Astrocyte of the hippocampus (primary cell): ENCODE data around the gene CCIN.

Experiments used
- DNase-seq: peaks from one replicate; pipeline ENCODE4 v3.0.0; 2011; ENCODE audit warnings: low read depth, low spot score

The CCIN gene

GRCh38 chr9:36189976-36190375 lies 20.8 kb downstream of the CCIN start:
- peak; percentile 26 for DNase-seq

DNA sequence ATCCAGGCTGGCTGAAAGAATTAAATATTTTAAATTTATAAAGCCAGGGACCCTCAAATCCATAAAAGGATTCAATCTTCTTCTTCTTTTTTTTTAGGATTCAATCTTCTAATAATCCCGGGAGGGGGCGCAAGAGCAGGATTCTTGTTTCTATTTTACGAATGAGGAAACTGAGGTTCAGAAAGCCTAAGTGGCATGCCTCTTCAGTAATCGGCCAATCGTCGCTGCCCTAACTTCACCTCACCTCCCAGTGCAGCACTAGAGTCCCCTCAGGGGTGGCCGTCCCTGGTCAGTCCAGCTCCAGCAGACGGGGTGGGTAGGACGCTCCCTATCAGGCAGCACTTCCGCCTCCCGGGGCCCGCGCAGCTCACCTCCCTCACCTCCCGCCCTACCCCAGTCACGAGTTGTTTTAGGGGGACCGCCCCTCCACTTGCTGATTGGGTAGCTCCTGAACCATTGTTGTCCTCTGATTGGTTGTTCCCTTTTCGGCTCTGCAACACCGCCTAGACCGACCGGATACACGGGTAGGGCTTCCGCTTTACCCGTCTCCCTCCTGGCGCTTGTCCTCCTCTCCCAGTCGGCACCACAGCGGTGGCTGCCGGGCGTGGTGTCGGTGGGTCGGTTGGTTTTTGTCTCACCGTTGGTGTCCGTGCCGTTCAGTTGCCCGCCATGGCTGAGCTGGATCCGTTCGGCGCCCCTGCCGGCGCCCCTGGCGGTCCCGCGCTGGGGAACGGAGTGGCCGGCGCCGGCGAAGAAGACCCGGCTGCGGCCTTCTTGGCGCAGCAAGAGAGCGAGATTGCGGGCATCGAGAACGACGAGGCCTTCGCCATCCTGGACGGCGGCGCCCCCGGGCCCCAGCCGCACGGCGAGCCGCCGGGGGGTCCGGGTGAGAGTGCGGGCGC lies 21.5 kb downstream of the CCIN start, which contains the start of gene CLTA:
Gene CLTA, plus strand, starts transcription at position 534 of the 902 bp plus-strand sequence. Its CDS starts 136 bp downstream, at position 670.
- DNase-seq, result peak; percentile 99

DNA sequence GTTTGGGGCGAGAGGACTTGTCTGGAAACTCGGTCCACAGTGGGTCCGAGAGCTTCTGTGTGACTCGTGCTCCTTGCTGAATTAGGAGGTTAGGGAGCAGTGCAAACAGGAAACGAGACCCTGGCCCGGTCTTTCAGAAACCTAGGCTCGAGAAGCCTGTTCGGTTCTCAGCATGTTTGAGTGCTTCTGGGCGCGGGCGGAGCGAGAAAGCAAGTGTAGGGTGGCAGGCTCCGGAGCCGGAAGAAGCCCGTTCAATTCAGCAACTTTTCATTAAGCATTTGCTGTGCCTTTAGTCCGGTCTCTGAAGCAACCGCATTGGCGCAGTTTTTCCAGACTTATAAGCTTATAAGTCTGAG lies 22.1 kb downstream of the CCIN start:
- DNase-seq, result peak; percentile 51

DNA sequence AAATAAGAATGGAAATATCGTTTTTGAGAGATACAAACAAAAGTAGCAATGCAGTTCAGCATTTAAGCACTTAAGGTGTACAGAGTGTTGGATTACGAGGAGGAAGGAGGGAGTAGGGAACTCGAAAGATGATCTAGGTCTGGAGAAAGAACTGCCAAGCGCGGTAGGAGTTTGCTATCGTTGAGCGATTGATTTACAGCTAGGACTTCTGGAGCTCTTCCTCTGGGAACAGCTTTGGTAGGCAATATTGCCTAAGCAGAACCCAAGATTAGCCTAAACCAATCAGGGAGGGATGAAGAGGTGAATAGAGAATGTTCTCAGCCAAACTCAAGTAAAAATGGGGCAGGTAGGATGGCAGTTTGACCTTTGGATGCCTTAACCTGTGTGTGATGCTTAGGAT lies 22.5 kb downstream of the CCIN start:
- DNase-seq, result no peak

- peak; percentile 28 for DNase-seq
These were observed 23.0 kb downstream of the CCIN start for GRCh38 chr9:36192196-36192595.

DNA sequence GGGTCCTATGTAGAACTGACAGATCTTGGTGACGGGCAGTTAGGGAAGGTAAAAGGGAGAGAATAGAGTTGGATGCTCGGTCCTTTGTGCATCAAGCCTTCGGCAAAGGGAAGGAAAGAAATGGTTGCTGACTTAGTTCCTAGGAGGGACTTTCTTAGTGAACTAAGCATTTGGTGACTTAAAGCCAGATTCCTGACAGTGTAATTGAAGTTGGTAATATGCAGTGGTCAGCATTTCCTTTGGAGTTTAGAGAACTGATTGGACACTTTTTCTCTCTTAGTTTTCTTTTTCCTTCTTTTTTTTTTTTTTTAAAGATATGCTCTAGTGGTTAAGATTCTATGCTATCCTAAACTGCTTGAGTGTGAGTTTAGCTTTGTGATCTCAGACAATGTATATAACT lies 23.8 kb downstream of the CCIN start:
- DNase-seq, result no peak

DNA sequence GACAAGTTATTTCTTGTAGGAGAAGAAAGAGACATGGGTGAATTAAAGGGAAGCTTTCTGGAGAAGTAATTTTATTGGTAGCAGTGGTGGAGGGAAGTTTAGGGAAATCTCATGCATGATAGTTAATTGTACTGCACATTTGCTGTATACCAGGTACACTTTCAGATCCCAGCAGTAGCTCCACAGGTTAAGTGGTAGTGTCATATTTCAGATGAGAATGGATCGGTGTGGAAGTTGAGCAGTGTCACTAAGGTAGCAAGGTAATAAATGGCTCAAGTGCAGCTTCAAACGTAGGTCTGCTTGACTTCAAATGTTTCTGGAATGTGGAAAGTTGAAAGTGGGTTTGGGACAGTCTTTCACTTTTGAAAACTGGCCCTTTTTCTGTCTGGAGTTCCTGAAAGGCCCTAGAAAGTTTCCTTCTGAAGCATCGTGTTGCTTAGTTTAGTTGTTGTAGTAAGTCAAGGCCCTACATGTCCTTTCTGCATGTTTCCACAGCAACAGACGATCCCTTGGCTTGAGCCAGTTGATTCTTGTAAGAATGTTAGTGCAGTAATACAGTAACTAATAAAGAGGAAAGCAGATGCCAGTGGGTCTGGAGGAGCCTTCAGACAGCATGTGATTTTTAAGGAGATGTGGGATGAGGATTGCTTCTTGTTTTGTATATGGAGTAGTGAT lies 25.3 kb downstream of the CCIN start:
- peak; percentile 31 for DNase-seq

DNA sequence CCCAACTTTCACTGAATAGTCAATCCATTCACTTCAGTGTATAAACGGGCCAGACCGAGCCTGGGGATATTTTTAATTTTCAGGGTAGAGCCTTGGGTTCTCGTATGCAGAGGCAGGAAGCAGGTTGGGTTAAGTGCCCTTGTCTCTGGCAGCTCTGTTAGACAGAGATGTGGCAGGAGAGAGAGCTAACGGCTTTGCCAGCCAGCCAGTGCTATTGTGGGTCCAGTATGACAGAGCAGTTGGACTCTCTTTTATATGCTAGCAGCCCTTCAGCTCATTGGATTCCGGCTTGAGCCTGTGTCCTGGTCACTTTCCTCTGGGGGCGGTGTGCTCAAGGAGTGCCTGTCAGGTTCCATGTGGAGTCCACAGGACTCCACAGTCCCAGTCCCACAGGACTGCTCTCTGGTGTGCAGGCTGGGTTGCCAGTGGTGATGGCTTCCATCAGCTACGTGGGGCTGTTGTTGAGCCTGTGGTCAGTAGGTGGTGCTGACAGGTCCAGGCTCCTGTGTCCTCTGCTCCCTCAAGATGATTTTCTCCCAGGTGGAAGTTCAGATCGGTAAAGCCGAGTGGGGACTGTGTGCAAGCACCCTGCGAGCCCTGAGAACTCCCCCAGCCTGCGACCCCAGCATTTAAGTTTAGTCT lies 35.8 kb downstream of the CCIN start:
- peak; percentile 35 for DNase-seq

DNA sequence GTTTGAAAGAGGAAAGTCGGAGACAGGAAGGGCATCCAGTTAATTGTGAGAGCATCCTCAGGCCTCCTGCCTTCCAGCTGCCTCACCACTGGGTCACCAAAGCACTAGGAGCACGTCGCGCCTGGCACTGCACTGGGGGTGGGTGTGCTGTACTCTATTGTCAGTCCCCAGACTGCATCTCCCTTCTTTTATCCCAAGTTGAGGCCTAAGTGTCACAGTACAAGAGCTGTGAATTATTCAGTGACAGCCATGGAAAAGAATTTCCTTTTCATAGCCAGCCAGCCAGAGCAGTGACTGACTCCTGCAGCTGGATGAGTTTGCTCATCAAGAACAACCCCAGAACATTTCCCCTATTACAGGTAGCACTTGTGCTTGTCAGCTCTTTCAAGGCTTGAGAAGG lies 37.8 kb downstream of the CCIN start:
- DNase-seq, result peak; percentile 56

DNA sequence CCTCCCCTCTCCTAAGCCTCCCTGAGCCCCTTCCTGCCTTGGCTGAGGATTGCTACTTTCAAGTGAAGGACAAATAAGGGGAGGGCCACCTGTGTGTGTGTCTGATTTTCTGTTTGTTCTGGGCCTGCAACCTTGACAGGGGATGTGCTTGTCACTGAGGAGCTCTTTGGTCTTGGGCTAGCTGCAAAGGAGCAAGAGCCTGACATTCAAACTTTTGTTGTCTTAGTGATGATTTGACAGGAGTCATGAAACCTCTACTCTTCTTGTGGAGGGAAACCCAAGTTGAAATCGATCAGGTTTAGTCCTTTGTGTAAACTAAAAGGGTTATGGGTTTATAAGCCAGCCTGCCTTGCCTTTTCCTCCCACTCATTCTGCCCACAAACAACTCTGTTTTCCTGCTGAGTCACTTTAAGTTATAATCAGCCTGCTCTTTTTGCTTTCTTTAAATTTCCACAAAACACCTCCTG lies 38.4 kb downstream of the CCIN start:
- DNase-seq, result peak; percentile 52

- no peak for DNase-seq
These were observed 39.5 kb downstream of the CCIN start for GRCh38 chr9:36208521-36209253.

- peak; percentile 16 for DNase-seq
These were observed 41.5 kb downstream of the CCIN start for GRCh38 chr9:36210722-36211121.

DNA sequence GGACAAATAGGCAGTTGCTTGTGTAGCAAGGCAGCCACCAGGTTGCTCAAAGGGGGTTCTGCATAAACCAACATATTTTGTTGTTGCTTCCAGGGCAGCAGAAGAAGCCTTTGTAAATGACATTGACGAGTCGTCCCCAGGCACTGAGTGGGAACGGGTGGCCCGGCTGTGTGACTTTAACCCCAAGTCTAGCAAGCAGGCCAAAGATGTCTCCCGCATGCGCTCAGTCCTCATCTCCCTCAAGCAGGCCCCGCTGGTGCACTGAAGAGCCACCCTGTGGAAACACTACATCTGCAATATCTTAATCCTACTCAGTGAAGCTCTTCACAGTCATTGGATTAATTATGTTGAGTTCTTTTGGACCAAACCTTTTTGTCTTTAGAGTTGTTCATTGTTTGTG lies 42.3 kb downstream of the CCIN start:
- no peak for DNase-seq

DNA sequence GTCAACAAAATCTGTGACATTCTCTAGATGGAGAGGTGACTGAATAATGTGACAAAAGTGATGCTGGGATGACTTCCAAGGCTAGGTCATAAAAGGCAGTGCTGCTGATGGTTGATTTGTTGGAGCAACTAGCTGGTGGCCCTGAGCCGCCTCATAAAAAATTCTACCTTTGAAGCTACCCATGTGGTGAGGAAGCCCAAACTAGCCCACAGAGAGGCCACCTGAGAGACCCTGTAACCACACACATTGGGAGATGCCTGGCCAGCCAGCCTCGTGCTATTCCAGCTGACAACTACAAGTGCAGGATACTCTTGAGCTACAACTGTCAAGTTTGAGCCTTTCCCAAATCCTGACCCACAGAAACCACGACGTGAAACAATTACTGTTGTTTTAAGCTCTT lies 44.2 kb downstream of the CCIN start:
- no peak for DNase-seq

DNA sequence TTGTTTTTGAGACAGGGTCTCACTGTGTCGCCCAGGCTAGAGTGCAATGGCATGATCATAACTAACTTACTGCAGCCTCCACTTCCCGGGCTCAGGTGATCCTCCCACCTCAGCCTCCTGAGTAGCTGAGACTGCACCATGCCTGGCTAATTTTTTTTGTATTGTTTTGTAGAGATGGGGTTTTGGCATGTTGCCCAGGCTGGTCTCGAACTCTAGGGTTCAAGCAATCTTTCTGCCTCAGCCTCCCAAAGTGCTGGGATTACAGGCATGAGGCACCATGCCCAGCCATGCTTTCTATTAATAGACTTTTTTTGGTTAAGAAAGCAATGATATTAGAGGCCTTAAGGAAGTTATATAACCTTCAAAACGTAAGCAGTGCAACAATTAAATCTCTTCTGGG lies 44.8 kb downstream of the CCIN start:
- no peak for DNase-seq

- DNase-seq, result peak; percentile 52
These were observed 45.4 kb downstream of the CCIN start for GRCh38 chr9:36214571-36214970.

DNA sequence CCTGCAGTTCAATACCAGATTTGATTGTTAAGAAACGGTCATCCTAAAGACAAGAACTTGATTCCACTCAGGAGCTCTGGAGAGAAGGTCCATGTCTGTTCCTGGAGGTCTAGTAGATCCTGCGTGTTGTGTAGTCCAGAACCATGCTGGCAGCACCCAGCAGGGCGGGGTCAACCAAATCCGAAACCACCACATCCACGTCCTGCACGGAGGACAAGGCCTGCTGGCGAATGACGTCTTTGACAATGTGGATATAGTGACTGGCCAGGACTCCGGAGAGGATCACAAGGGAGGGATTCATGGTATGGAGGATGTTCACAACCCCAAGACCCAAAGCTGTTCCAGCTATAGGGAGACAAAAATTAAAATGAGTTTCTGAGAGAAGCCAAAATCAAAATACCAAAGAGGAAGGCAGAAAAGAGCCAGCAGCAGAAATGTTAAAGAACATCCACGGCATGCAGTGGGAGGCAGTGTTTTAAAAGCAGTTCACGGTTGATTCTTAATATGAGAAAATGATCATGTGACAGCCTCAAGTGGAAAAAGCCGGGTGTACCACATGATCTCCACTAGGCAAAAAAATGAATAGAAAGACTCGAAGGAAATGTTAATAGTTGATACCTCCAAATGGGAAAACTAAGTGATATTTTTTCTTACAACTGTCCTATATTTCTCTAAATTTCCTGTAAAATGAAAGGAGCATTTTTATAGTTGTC lies 48.2 kb downstream of the CCIN start:
- no peak for DNase-seq

DNA sequence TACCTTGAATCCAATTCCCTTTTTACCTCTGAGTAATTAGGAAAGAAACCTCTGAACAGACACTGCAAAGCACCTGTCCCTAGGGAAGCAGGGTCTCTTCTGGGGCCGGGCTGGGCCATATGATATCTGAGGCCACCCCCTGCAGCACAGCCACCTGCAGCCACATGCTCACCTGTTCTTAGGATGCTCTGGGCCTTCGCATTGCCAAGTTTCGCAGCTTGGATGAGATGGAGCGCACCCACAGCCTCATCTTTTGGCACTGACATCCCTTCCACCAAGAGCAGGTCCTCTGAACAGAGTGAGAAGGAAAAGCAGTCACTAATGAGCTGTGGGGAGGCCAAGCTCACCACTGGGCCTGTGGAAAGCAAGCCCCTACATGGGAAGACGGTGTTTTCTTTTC lies 48.8 kb downstream of the CCIN start:
- DNase-seq, result no peak

GRCh38 chr9:36218411-36218901 lies 49.3 kb downstream of the CCIN start:
- DNase-seq, result no peak
